Astrocyte (in vitro differentiated cells and primary cell): ENCODE results near the gene C5orf24.

Experiments used
- CTCF ChIP-seq: IDR thresholded peaks from 2 replicates; pipeline ENCODE4 v1.5.1; 2011; ENCODE audit warnings: low read depth, mild to moderate bottlenecking, inconsistent platforms, low read length, moderate library complexity; ENCODE audit not compliant: insufficient read depth
- EZH2 ChIP-seq: IDR thresholded peaks from 2 replicates; pipeline ENCODE4 v1.6.1; 2012; ENCODE audit warnings: mild to moderate bottlenecking, low read length, inconsistent platforms; ENCODE audit not compliant: insufficient read depth

- TF ChIP-seq CTCF (no peak), EZH2 (no peak)
Observed at GRCh38 chr5:134825212-134825611, 20.6 kb upstream of the C5orf24 start.
